Head of caudate nucleus (tissue), 42 donors: ENCODE measurements around the gene TNC.
"Not testable (repeated sequence)": the region's sequence is repeated elsewhere in the genome, so short reads cannot be mapped to it uniquely, and the experiment has no call there.

Experiments
- DNase-seq, 42 donors: peaks; one replicate each; pipeline versions ENCODE4 v3.0.0 to v3.0.0-alpha.2; 2020 to 2021; ENCODE audit warnings: mixed read lengths in 7 of 42
- intact Hi-C: fragments of 100-400 bp; cut with DNase I; formaldehyde crosslinking; loops from one replicate; pipeline ENCODE4 v1.15.0; 2022

TNC gene

GRCh38 chr9:115137526-115137925 is 19.6 kb upstream of the TNC start:
- intact Hi-C loops, result no loop called here
- no peak for DNase-seq

GRCh38 chr9:115135821-115136778 is 18.1 kb upstream of the TNC start:
- no peak for DNase-seq
- intact Hi-C loops, result no loop called here

GRCh38 chr9:115134941-115135340 is 17.0 kb upstream of the TNC start:
- DNase-seq, result no peak
- intact Hi-C loops, result no loop called here

GRCh38 chr9:115133649-115134048 is 15.7 kb upstream of the TNC start:
- DNase-seq, result no peak
- intact Hi-C loops, result no loop called here

- DNase-seq, result no peak
- intact Hi-C loops, result no loop called here
Observed at GRCh38 chr9:115132648-115133047, 14.7 kb upstream of the TNC start.

GRCh38 chr9:115130176-115130575 is 12.2 kb upstream of the TNC start:
- no peak for DNase-seq
- intact Hi-C loops, result no loop called here

- DNase-seq, intact Hi-C loops: not testable (repeated sequence)
Observed at GRCh38 chr9:115128726-115129125, 10.8 kb upstream of the TNC start.

- DNase-seq, result no peak
- intact Hi-C loops, result no loop called here
Observed at GRCh38 chr9:115127191-115127817, 9.3 kb upstream of the TNC start.

- intact Hi-C loops, result no loop called here
- DNase-seq, result no peak
Observed at GRCh38 chr9:115126404-115126803, 8.4 kb upstream of the TNC start.

- intact Hi-C loops, result no loop called here
- DNase-seq, result no peak
Observed at GRCh38 chr9:115122937-115123336, 5.0 kb upstream of the TNC start.

- no peak for DNase-seq
- intact Hi-C loops, result no loop called here
Observed at GRCh38 chr9:115121181-115121580, 3.2 kb upstream of the TNC start.

GRCh38 chr9:115118879-115119218 is 892 bp upstream of the TNC start:
- peak in 28 of 42 donors; percentile 3 to 66 (median 30) for DNase-seq
- intact Hi-C loops, result no loop called here

GRCh38 chr9:115116421-115117284 is 1.3 kb downstream of the TNC start:
- intact Hi-C loops, result no loop called here
- no peak for DNase-seq

- intact Hi-C loops, result no loop called here
- DNase-seq, result no peak
Observed at GRCh38 chr9:115115924-115116323, 2.0 kb downstream of the TNC start.

- intact Hi-C loops, result no loop called here
Observed at GRCh38 chr9:115115117-115115880, 2.7 kb downstream of the TNC start.

GRCh38 chr9:115114546-115114945 is 3.4 kb downstream of the TNC start:
- DNase-seq, result no peak
- intact Hi-C loops, result no loop called here

More at GRCh38 chr9:115115117-115115880, 2.7 kb downstream of the TNC start:
- DNase-seq, result no peak

GRCh38 chr9:115114084-115114483 is 3.9 kb downstream of the TNC start:
- intact Hi-C loops, result no loop called here
- DNase-seq, result no peak

GRCh38 chr9:115111874-115112273 is 6.1 kb downstream of the TNC start:
- intact Hi-C loops, result no loop called here
- no peak for DNase-seq

GRCh38 chr9:115109486-115109885 is 8.5 kb downstream of the TNC start:
- intact Hi-C loops, result no loop called here
- no peak for DNase-seq
